ENCODE results near the gene RXFP4. TPM values are rescaled to one million over a fixed set of nuclear protein-coding genes. Genes with fewer than 3 reads are reported as not detected.

Gene RXFP4
- total RNA-seq, 1 experiment from 2014 or later: not detected

- TF ChIP-seq, protein P1, sequence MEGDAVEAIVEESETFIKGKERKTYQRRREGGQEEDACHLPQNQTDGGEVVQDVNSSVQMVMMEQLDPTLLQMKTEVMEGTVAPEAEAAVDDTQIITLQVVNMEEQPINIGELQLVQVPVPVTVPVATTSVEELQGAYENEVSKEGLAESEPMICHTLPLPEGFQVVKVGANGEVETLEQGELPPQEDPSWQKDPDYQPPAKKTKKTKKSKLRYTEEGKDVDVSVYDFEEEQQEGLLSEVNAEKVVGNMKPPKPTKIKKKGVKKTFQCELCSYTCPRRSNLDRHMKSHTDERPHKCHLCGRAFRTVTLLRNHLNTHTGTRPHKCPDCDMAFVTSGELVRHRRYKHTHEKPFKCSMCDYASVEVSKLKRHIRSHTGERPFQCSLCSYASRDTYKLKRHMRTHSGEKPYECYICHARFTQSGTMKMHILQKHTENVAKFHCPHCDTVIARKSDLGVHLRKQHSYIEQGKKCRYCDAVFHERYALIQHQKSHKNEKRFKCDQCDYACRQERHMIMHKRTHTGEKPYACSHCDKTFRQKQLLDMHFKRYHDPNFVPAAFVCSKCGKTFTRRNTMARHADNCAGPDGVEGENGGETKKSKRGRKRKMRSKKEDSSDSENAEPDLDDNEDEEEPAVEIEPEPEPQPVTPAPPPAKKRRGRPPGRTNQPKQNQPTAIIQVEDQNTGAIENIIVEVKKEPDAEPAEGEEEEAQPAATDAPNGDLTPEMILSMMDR (conservative IDR thresholded peaks at IDR 0.05): no peak
- no peak for TF ChIP-seq EZH2 (IDR thresholded peaks at IDR 0.05; ENCODE audit: low read depth)
- Histone ChIP-seq H2AFZ (no peak overlapping the region), H3F3A (ENCODE audit: insufficient read depth, low read depth) (peaks cover 60% of the 10 kb centered on the region), H3K4me1 (replicated peaks; ENCODE audit: insufficient read depth) (peaks cover 54% of the 10 kb centered on the region), H3K9me2 (ENCODE audit: insufficient read depth) (no peaks in the 10 kb centered on the region), H3K36me3 (ENCODE audit: low read depth) (peaks cover 32% of the 10 kb centered on the region), H3K4me2 (peak overlapping the region; percentile 94), H3K27ac (peak overlapping the region; percentile 96), H3K9me3 (ENCODE audit: insufficient read depth, low read depth) (no peaks in the 10 kb centered on the region), H3K4me3 (peak overlapping the region; percentile 93), H4K20me1 (ENCODE audit: insufficient read depth) (peaks cover 42% of the 10 kb centered on the region), H3K79me2 (ENCODE audit: low read depth) (peaks cover 95% of the 10 kb centered on the region), H3K27me3 (ENCODE audit: insufficient read depth, low read depth) (no peaks in the 10 kb centered on the region)
- no TSS peak for BruUV-seq (replicated peaks)
- no peak for DNase-seq
- ChIA-PET POLR2A (ENCODE audit: unreplicated experiment) (interaction anchor here (0.5 to 1.1 kb wide), 10 partner anchors 15 to 465 kb away, joined by 3 to 25 read pairs (median 6); partner anchors contain the start of gene RAB25), CTCF (interaction anchor here (0.6 to 1.6 kb wide), 3 partner anchors 15 to 287 kb away, joined by 4 to 10 read pairs (median 5); no protein-coding TSS in a partner anchor)
- intact Hi-C loops (cut with micrococcal nuclease; ENCODE audit: unreplicated experiment): loop anchor here (5.0 kb wide), 1 partner anchor 304 kb away; the partner anchor contains the start of genes SMG5 and TMEM79
Observed at GRCh38 chr1:155977690-155978324, 36.4 kb downstream of the RXFP4 start.

GRCh38 chr1:155978325-155978972 lies 37.0 kb downstream of the RXFP4 start, which contains the start of gene ARHGEF2:
TSS of gene ARHGEF2 (minus strand) at chr1:155978547. CDS start at chr1:155978427, 120 bp downstream.
- Histone ChIP-seq H3K4me3 (peak within 1 kb of the TSS; percentile 93), H4K20me1 (ENCODE audit: insufficient read depth) (peaks cover 35% of the 10 kb centered on the region), H2AFZ (no peak within 1 kb of the TSS), H3K9me3 (ENCODE audit: insufficient read depth, low read depth) (no peaks in the 10 kb centered on the region), H3K27me3 (ENCODE audit: insufficient read depth, low read depth) (no peaks in the 10 kb centered on the region), H3K27ac (peak within 1 kb of the TSS; percentile 96), H3K79me2 (ENCODE audit: low read depth) (peaks cover 92% of the 10 kb centered on the region), H3K9me2 (ENCODE audit: insufficient read depth) (no peaks in the 10 kb centered on the region), H3K4me1 (replicated peaks; ENCODE audit: insufficient read depth) (peaks cover 53% of the 10 kb centered on the region), H3K36me3 (ENCODE audit: low read depth) (peaks cover 25% of the 10 kb centered on the region), H3F3A (ENCODE audit: insufficient read depth, low read depth) (peaks cover 59% of the 10 kb centered on the region), H3K4me2 (peak within 1 kb of the TSS; percentile 94)
- no peak for TF ChIP-seq EZH2 (IDR thresholded peaks at IDR 0.05; ENCODE audit: low read depth)
- TF ChIP-seq, protein P1 (conservative IDR thresholded peaks at IDR 0.05): no peak; the same call in 1 of the 2 replicates
- intact Hi-C loops (cut with micrococcal nuclease; ENCODE audit: unreplicated experiment): loop anchor here (5.0 kb wide), 1 partner anchor 304 kb away; the partner anchor contains the start of genes SMG5 and TMEM79
- peak; percentile 64 to 70 for DNase-seq
- no TSS peak for BruUV-seq (replicated peaks)
- CTCF ChIA-PET: interaction anchor here (0.6 to 1.6 kb wide), 2 partner anchors 16 to 145 kb away, joined by 4 to 5 read pairs; no protein-coding TSS in a partner anchor
- POLR2A ChIA-PET (ENCODE audit: unreplicated experiment): interaction anchor here (0.5 to 1.0 kb wide), 7 partner anchors 12 to 464 kb away, joined by 5 to 14 read pairs (median 6); partner anchors contain the start of gene RAB25

DNA sequence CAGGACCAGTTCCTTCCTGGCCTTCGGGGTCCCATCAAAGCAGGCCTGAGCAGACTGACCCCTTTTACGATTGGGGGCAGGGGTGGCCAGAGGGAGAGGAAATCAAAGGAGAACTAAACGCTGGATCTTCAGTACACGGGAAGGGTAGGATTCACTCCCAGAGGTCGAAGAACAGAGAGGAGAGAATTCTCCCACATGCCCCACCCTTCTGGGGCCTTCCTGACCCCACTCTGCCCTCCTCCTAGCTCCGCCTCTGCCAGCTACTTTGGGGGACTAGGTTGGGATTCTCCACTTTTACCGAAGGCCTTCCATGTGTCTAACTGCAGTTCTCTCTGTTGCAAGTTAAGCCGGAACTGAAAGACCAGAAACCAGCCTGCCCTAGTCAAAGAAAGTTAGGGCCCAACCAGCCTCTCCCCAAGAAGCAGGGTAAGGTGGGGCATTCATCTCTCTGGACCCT lies 37.6 kb downstream of the RXFP4 start:
- H3K27ac ChIP-seq: peak overlapping the region; percentile 96
- peak overlapping the region; percentile 94 for H3K4me2 ChIP-seq
- POLR2A ChIA-PET (ENCODE audit: unreplicated experiment): interaction anchor here (0.6 to 1.0 kb wide), 4 partner anchors 11 to 53 kb away, joined by 3 to 9 read pairs (median 6); no protein-coding TSS in a partner anchor
- no peaks in the 10 kb centered on the region for H3K9me2 ChIP-seq (ENCODE audit: insufficient read depth)
- CTCF ChIA-PET: no interaction called here
- no peaks in the 10 kb centered on the region for H3K27me3 ChIP-seq (ENCODE audit: insufficient read depth, low read depth)
- intact Hi-C loops (cut with micrococcal nuclease; ENCODE audit: unreplicated experiment): loop anchor here (5.0 kb wide), 1 partner anchor 303 kb away; the partner anchor contains the start of genes SMG5 and TMEM79
- H3F3A ChIP-seq (ENCODE audit: insufficient read depth, low read depth): peaks cover 60% of the 10 kb centered on the region
- peaks cover 30% of the 10 kb centered on the region for H4K20me1 ChIP-seq (ENCODE audit: insufficient read depth)
- no peak overlapping the region for H2AFZ ChIP-seq
- TF ChIP-seq, protein P1 (conservative IDR thresholded peaks at IDR 0.05): no peak
- TF ChIP-seq EZH2 (IDR thresholded peaks at IDR 0.05; ENCODE audit: low read depth): no peak
- no peaks in the 10 kb centered on the region for H3K9me3 ChIP-seq (ENCODE audit: insufficient read depth, low read depth)
- peaks cover 22% of the 10 kb centered on the region for H3K36me3 ChIP-seq (ENCODE audit: low read depth)
- peaks cover 87% of the 10 kb centered on the region for H3K79me2 ChIP-seq (ENCODE audit: low read depth)
- BruUV-seq (replicated peaks): TSS peak; percentile 70
- peaks cover 56% of the 10 kb centered on the region for H3K4me1 ChIP-seq (replicated peaks; ENCODE audit: insufficient read depth)
- DNase-seq: peak in 1 of 2 experiments; percentile 23
- peak overlapping the region; percentile 93 for H3K4me3 ChIP-seq
